Measurements from ENCODE around the gene ZNF609.

Gene ZNF609

DNA sequence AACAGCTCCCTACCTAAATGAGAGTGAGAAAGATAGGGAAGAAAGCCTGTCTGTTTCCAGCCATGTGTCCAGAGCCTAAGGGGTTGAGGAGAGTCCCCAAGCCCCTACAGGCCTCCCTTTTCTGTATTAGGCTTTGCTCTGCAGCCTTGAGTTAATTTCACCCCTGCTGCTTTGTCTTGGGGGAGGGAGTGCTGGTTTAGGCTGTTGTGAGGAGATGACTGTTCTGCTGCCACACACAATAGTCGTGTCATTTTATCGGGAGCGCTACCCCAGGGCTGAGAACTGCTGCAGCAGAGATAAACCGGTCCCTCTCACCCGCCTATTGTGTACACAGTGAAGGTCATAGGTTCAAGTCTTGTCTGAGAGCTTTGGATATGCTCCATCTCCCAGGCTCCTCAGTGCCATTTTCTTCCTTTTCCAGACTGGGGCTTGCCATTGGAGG, 1.4 kb downstream of the ZNF609 start:
- Histone ChIP-seq H3K27ac (peak overlapping the region; percentile 41 to 87 (median 80); a peak in 21 of 22 replicates), H3K4me3 (peak overlapping the region; percentile 60 to 76 (median 65)), H3K9me3 (replicated peaks in 1 of 11) (no peaks in the 10 kb centered on the region), H3K27me3 (no peaks in the 10 kb centered on the region), H3K4me1 (peaks cover 57 to 88% (median 72%) of the 10 kb centered on the region in 10 experiments), H4K20me1 (peaks cover 38 to 54% (median 50%) of the 10 kb centered on the region in 11 experiments; a peak in 19 of 22 replicates), H3K36me3 (peaks cover 0 to 35% (median 11%) of the 10 kb centered on the region in 11 experiments; a peak in 15 of 22 replicates), H3K4me2 (peak overlapping the region; percentile 84 to 100 (median 94)), H3K9ac (peak overlapping the region; percentile 72 to 85 (median 80))
- TF ChIP-seq Cebpa-rat (IDR thresholded peaks at IDR 0.05), result no peak

DNA sequence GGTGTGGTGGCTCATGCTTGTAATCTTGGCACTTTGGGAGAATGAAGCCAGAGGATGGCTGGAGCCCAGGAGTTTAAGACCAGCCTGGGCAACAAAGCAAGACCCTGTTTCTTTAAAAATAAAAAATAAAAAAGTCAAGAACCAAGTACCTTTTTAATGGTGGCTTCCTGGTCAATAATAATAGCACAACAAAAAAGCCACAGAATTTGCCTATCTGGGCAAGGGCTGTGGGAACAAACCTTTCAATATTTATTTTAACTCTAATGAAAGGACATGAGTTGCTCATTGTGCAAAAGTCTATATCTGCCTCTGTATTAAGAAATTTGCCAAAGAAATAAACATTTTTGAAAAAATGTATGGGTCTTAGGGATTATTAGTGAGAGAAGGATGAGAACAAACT, 2.1 kb downstream of the ZNF609 start:
- peak overlapping the region; percentile 84 to 100 (median 94) for H3K4me2 ChIP-seq
- H3K9ac ChIP-seq, result peak overlapping the region in 7 of 11 experiments; percentile 72 to 85 (median 82); a peak in 7 of 22 replicates
- H3K27me3 ChIP-seq, result no peaks in the 10 kb centered on the region
- peaks cover 52 to 88% (median 70%) of the 10 kb centered on the region in 10 experiments for H3K4me1 ChIP-seq
- peaks cover 0 to 43% (median 15%) of the 10 kb centered on the region in 11 experiments; a peak in 20 of 22 replicates for H3K36me3 ChIP-seq
- H3K27ac ChIP-seq, result peak overlapping the region in 7 of 11 experiments; percentile 74 to 87 (median 80); a peak in 10 of 22 replicates
- H4K20me1 ChIP-seq, result peaks cover 46 to 61% (median 58%) of the 10 kb centered on the region in 11 experiments; a peak in 19 of 22 replicates
- TF ChIP-seq Cebpa-rat (IDR thresholded peaks at IDR 0.05), result no peak
- peak overlapping the region in 7 of 10 experiments; percentile 60 to 69 (median 64); a peak in 8 of 20 replicates for H3K4me3 ChIP-seq
- H3K9me3 ChIP-seq (replicated peaks in 1 of 11), result no peaks in the 10 kb centered on the region

DNA sequence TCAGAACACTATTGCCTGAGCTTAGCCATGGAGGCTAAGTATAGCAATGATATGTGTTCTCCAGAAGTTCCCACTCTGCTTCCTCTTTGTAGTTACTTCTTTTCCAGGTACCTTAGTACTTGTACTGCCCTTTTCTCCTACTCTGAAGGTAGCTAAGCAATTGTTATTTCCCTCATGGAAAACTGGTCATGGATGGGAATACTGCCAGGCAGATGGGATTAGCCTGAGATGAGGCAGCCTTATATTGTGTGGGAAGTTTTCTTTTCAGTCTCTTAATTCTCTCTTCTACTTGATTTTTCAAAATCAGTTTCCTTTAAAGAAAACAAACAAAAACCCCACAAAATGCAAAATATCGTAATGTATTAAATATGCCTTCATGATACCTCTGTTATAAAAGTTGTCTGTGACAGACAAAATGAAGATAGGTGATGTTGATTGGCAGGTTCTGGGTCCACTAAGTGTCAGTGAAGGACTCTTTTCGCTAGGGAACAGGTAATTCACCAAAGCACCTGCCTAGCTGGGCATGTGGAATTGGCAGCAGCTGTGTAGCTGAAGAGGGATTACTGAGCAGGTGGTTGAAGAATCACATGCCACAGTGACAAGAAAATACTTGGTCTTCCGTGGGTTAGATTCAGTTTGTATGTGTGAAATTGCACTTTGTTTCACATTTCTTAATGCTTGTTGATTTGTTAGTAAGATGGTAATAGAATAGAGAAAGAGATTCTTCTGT, 4.1 kb downstream of the ZNF609 start:
- Histone ChIP-seq H3K4me1 (peaks cover 47 to 75% (median 66%) of the 10 kb centered on the region in 10 experiments), H3K27me3 (no peaks in the 10 kb centered on the region), H3K4me3 (no peak overlapping the region), H3K9ac (no peak overlapping the region), H3K9me3 (replicated peaks in 1 of 11) (no peaks in the 10 kb centered on the region), H4K20me1 (peaks cover 62 to 80% (median 77%) of the 10 kb centered on the region in 11 experiments; a peak in 20 of 22 replicates), H3K27ac (no peak overlapping the region), H3K36me3 (peaks cover 9 to 60% (median 31%) of the 10 kb centered on the region in 11 experiments), H3K4me2 (peak overlapping the region; percentile 13 to 100 (median 91); a peak in 15 of 22 replicates)
- no peak for TF ChIP-seq Cebpa-rat (IDR thresholded peaks at IDR 0.05)

DNA sequence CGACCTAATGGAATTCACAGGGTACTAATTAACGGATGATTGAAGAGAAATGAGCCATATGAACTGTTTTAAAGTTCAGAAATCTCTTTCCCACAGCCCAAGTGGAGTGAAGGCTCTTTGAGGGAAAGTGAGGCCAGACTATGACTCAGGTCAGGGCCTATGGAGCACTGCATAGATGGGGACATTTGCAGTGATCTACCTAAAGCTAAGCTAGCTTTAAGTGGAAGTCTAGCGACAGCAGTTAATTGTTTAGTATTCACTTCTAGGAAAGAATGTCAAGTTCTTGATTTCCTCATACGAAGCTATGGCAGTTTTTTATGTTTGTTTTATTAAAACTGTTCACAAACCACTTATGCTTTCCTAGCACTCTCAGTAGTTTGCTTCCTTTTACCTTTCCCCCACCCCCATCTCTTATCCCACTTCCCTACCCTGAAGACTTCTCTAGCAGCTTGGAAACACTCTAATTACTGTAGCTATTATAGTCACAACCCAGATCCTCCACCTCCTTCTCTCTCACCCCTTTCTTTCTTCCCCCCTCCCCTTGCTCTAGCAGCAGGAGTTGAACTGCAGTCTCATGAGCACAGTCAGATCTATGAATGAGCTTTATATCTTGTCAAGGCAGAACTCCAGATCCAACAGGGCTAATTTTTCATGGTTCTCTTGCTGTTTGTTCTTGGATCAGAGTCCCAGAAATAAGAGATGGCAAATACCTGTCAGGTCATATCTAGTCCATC, 6.2 kb downstream of the ZNF609 start:
- peaks cover 36 to 66% (median 58%) of the 10 kb centered on the region in 10 experiments for H3K4me1 ChIP-seq
- no peaks in the 10 kb centered on the region for H3K27me3 ChIP-seq
- peaks cover 9 to 81% (median 53%) of the 10 kb centered on the region in 11 experiments for H3K36me3 ChIP-seq
- H3K9me3 ChIP-seq (replicated peaks in 1 of 11), result no peaks in the 10 kb centered on the region
- peaks cover 74 to 99% (median 93%) of the 10 kb centered on the region in 11 experiments; a peak in 20 of 22 replicates for H4K20me1 ChIP-seq
- H3K4me3 ChIP-seq, result no peak overlapping the region
- H3K4me2 ChIP-seq, result peak overlapping the region in 7 of 11 experiments; percentile 11 to 94 (median 19); a peak in 13 of 22 replicates
- H3K27ac ChIP-seq, result no peak overlapping the region
- peak overlapping the region in 3 of 11 experiments; percentile 20 to 41 (median 23); a peak in 2 of 22 replicates for H3K9ac ChIP-seq
- no peak for TF ChIP-seq Cebpa-rat (IDR thresholded peaks at IDR 0.05)

DNA sequence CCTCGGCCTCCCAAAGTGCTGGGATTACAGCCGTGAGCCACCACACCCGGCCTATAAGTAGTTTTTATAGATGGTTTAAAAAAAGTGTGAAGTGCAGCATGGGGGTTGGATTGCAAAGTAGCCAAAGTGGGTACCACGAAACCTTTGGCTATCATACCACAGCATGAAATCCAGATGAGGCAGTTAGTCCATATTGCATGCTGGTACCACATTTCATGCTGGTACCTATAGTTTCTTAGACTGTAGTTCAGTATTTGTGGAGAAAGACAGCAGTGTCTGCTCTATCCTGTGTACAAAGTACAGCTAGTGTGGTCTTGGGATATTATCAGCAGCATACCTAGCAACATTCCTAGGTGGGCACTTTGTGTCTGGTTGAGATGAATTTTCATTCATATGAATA, 11.8 kb downstream of the ZNF609 start:
- Histone ChIP-seq H3K27me3 (no peaks in the 10 kb centered on the region), H3K27ac (no peak overlapping the region), H3K9ac (no peak overlapping the region), H4K20me1 (peaks cover 51 to 95% (median 83%) of the 10 kb centered on the region in 11 experiments; a peak in 20 of 22 replicates), H3K4me3 (no peak overlapping the region), H3K4me1 (peaks cover 0 to 22% (median 9%) of the 10 kb centered on the region in 10 experiments; a peak in 11 of 20 replicates), H3K4me2 (no peak overlapping the region), H3K9me3 (replicated peaks in 1 of 11) (no peaks in the 10 kb centered on the region), H3K36me3 (peaks cover 9 to 85% (median 65%) of the 10 kb centered on the region in 11 experiments)
- no peak for TF ChIP-seq Cebpa-rat (IDR thresholded peaks at IDR 0.05)

DNA sequence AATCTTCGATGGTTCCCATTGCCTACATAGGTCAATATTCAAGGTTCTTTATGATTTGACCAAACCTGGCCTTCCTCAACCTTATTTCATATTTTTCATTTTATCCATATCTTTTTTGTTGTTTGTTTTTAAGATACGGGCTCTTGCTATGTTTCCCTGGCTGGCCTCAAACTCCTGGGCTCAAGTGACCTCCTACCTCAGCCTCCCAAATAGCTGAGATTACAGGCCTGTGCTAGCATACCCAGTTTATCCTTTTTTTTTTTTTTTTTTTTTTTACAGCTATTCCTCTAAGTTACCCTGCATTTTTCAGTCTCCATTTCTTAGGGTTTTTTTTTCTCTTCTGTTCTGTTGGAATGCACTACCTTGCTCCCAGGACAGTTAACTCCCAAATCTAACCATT, 14.5 kb downstream of the ZNF609 start:
- peaks cover 5 to 82% (median 54%) of the 10 kb centered on the region in 11 experiments for H3K36me3 ChIP-seq
- no peaks in the 10 kb centered on the region for H3K27me3 ChIP-seq
- no peak overlapping the region for H3K27ac ChIP-seq
- peaks cover 42 to 96% (median 73%) of the 10 kb centered on the region in 11 experiments; a peak in 21 of 22 replicates for H4K20me1 ChIP-seq
- no peak overlapping the region for H3K4me2 ChIP-seq
- H3K4me1 ChIP-seq, result peaks cover 0 to 23% (median 9%) of the 10 kb centered on the region in 10 experiments; a peak in 9 of 20 replicates
- no peak overlapping the region for H3K4me3 ChIP-seq
- no peak overlapping the region for H3K9ac ChIP-seq
- no peaks in the 10 kb centered on the region for H3K9me3 ChIP-seq (replicated peaks in 1 of 11)
- TF ChIP-seq Cebpa-rat (IDR thresholded peaks at IDR 0.05), result no peak

DNA sequence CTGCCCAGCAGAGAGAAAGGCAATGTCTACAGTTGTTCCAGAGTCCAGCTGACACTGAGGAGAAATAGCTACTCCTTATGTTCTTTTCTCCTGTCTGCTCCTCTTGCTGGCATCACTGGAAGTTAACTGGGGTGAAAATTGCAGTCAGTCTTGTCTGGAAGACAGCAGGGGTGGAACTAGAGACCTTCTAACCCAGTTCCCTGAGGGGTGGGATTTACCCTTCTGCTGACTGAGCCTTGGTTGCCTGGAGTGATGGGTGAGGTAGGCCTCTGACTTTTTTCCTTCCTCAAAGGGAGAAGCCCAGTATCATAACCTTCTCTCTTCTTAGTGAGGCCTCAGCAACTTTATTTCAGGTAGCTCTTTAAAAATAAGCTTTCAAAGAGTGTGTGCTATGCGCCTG, 16.2 kb downstream of the ZNF609 start:
- Histone ChIP-seq H3K4me3 (no peak overlapping the region), H3K27ac (peak overlapping the region in 1 of 11 experiments; percentile 0; a peak in 1 of 22 replicates), H3K4me2 (peak overlapping the region in 2 of 11 experiments; percentile 1 to 52; a peak in 3 of 22 replicates), H3K4me1 (peaks cover 0 to 37% (median 9%) of the 10 kb centered on the region in 10 experiments; a peak in 9 of 20 replicates), H3K36me3 (peaks cover 6 to 74% (median 39%) of the 10 kb centered on the region in 11 experiments; a peak in 21 of 22 replicates), H3K27me3 (no peaks in the 10 kb centered on the region), H3K9ac (no peak overlapping the region; a peak in 1 of 22 replicates), H4K20me1 (peaks cover 37 to 94% (median 74%) of the 10 kb centered on the region in 11 experiments; a peak in 21 of 22 replicates), H3K9me3 (replicated peaks in 1 of 11) (no peaks in the 10 kb centered on the region)
- no peak for TF ChIP-seq Cebpa-rat (IDR thresholded peaks at IDR 0.05)

DNA sequence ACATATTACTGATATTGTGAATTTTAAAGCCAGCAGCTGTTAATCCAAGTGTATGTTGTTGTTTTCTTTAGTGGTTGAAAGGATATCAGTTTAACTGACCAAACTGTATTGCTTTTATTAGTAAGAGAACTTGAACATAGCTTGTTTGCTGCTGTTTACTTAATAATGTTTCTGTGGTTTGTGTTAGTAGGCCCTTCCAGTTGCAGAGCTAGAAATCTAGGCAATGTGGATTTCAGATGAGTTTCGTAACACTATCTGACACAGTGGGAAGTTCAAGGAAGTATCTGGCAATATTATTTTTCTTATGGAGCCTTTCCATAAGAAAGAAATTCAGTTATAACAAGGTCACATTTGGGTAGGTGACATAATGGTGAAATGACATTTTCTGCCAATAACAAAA, 18.5 kb downstream of the ZNF609 start:
- Histone ChIP-seq H4K20me1 (peaks cover 25 to 94% (median 63%) of the 10 kb centered on the region in 11 experiments; a peak in 21 of 22 replicates), H3K4me1 (peaks cover 0 to 37% (median 9%) of the 10 kb centered on the region in 10 experiments; a peak in 9 of 20 replicates), H3K9ac (peak overlapping the region in 1 of 11 experiments; percentile 9; a peak in 1 of 22 replicates), H3K4me2 (peak overlapping the region in 2 of 11 experiments; percentile 11 to 20; a peak in 1 of 22 replicates), H3K27me3 (no peaks in the 10 kb centered on the region), H3K4me3 (no peak overlapping the region), H3K36me3 (peaks cover 14 to 75% (median 36%) of the 10 kb centered on the region in 11 experiments), H3K27ac (no peak overlapping the region), H3K9me3 (replicated peaks in 1 of 11) (no peaks in the 10 kb centered on the region)
- TF ChIP-seq Cebpa-rat (IDR thresholded peaks at IDR 0.05), result no peak

Measured in BLaER1 treated with 17β-estradiol and CSF1 and Interleukin-3, amounts not matched to agents 10 nM and 100 nM (cell line).